Measurements from ENCODE around the gene MTMR12.
A peak's percentile ranks its signal among the peaks of the same experiment; 100 is the strongest.

MTMR12 gene

GRCh38 chr5:32312595-32313332 lies at the start of gene MTMR12:
TSS of gene MTMR12 (minus strand) at chr5:32312939. CDS start at chr5:32312838, 101 bp downstream.
- DNase-seq (ENCODE audit: low read depth) = peak; percentile 100

GRCh38 chr5:32362527-32362926 lies 49.8 kb upstream of the MTMR12 start:
- no peak for DNase-seq (ENCODE audit: low read depth)

- no peak for DNase-seq (ENCODE audit: low read depth)
These were observed 48.2 kb upstream of the MTMR12 start for GRCh38 chr5:32360906-32361305.

GRCh38 chr5:32358611-32359010 lies 45.9 kb upstream of the MTMR12 start:
- DNase-seq (ENCODE audit: low read depth) = no peak

- DNase-seq (ENCODE audit: low read depth) = no peak
These were observed 44.9 kb upstream of the MTMR12 start for GRCh38 chr5:32357658-32358057.

GRCh38 chr5:32355686-32356085 lies 42.9 kb upstream of the MTMR12 start:
- no peak for DNase-seq (ENCODE audit: low read depth)

GRCh38 chr5:32353420-32353819 lies 40.7 kb upstream of the MTMR12 start:
- DNase-seq (ENCODE audit: low read depth) = no peak

- no peak for DNase-seq (ENCODE audit: low read depth)
These were observed 39.9 kb upstream of the MTMR12 start for GRCh38 chr5:32352685-32353084.

- DNase-seq (ENCODE audit: low read depth) = no peak
These were observed 34.1 kb upstream of the MTMR12 start for GRCh38 chr5:32346869-32347268.

GRCh38 chr5:32343058-32343672 lies 30.4 kb upstream of the MTMR12 start:
- no peak for DNase-seq (ENCODE audit: low read depth)

- DNase-seq (ENCODE audit: low read depth) = no peak
These were observed 29.9 kb upstream of the MTMR12 start for GRCh38 chr5:32342656-32343055.

GRCh38 chr5:32339878-32340277 lies 27.1 kb upstream of the MTMR12 start:
- no peak for DNase-seq (ENCODE audit: low read depth)

- DNase-seq (ENCODE audit: low read depth) = no peak
These were observed 26.5 kb upstream of the MTMR12 start for GRCh38 chr5:32339198-32339597.

GRCh38 chr5:32332966-32333365 lies 20.2 kb upstream of the MTMR12 start:
- DNase-seq (ENCODE audit: low read depth) = no peak

- DNase-seq (ENCODE audit: low read depth) = no peak
These were observed 19.6 kb upstream of the MTMR12 start for GRCh38 chr5:32332361-32332760.

- DNase-seq (ENCODE audit: low read depth) = no peak
These were observed 19.2 kb upstream of the MTMR12 start for GRCh38 chr5:32331935-32332274.

- no peak for DNase-seq (ENCODE audit: low read depth)
These were observed 18.6 kb upstream of the MTMR12 start for GRCh38 chr5:32331217-32331934.

- DNase-seq (ENCODE audit: low read depth) = no peak
These were observed 17.6 kb upstream of the MTMR12 start for GRCh38 chr5:32330126-32330971.

GRCh38 chr5:32329395-32329834 lies 16.7 kb upstream of the MTMR12 start:
- DNase-seq (ENCODE audit: low read depth) = peak; percentile 29

- DNase-seq (ENCODE audit: low read depth) = no peak
These were observed 13.6 kb upstream of the MTMR12 start for GRCh38 chr5:32326216-32326772.

- DNase-seq (ENCODE audit: low read depth) = no peak
These were observed 12.9 kb upstream of the MTMR12 start for GRCh38 chr5:32325616-32326015.

- no peak for DNase-seq (ENCODE audit: low read depth)
These were observed 12.3 kb upstream of the MTMR12 start for GRCh38 chr5:32325062-32325461.

Data from stimulated activated CD8-positive, alpha-beta memory T cell treated with anti-CD3 and anti-CD28 coated beads, Interleukin-15, amount 100 ng/mL, for 1 hour (primary cell).